ENCODE measurements around the gene RIPOR1.
A peak's percentile ranks its signal among the peaks of the same experiment; 100 is the strongest.

The RIPOR1 gene

GRCh38 chr16:67539691-67540635, 11.3 kb downstream of the RIPOR1 start:
- DNase-seq (ENCODE audit: low spot score): no peak

- no peak for DNase-seq (ENCODE audit: low spot score)
These were observed 12.1 kb downstream of the RIPOR1 start for GRCh38 chr16:67540756-67541155.

- peak; percentile 61 for DNase-seq (ENCODE audit: low spot score)
These were observed 13.0 kb downstream of the RIPOR1 start for GRCh38 chr16:67541391-67542263.

GRCh38 chr16:67542464-67542863, 13.8 kb downstream of the RIPOR1 start:
- DNase-seq (ENCODE audit: low spot score): peak; percentile 74

GRCh38 chr16:67543036-67543435, 14.4 kb downstream of the RIPOR1 start:
- no peak for DNase-seq (ENCODE audit: low spot score)

- DNase-seq (ENCODE audit: low spot score): no peak
These were observed 15.0 kb downstream of the RIPOR1 start for GRCh38 chr16:67543582-67543981.

- no peak for DNase-seq (ENCODE audit: low spot score)
These were observed 15.8 kb downstream of the RIPOR1 start for GRCh38 chr16:67544329-67544841.

GRCh38 chr16:67544844-67545664, 16.4 kb downstream of the RIPOR1 start:
- no peak for DNase-seq (ENCODE audit: low spot score)

GRCh38 chr16:67545665-67546024, 17.0 kb downstream of the RIPOR1 start:
- no peak for DNase-seq (ENCODE audit: low spot score)

GRCh38 chr16:67546091-67546501, 17.5 kb downstream of the RIPOR1 start:
- no peak for DNase-seq (ENCODE audit: low spot score)

- peak; percentile 68 for DNase-seq (ENCODE audit: low spot score)
These were observed 18.3 kb downstream of the RIPOR1 start for GRCh38 chr16:67546761-67547422.

GRCh38 chr16:67547423-67548264, 19.0 kb downstream of the RIPOR1 start:
- no peak for DNase-seq (ENCODE audit: low spot score)

- no peak for DNase-seq (ENCODE audit: low spot score)
These were observed 19.9 kb downstream of the RIPOR1 start for GRCh38 chr16:67548265-67549126.

GRCh38 chr16:67549240-67549639, 20.6 kb downstream of the RIPOR1 start:
- no peak for DNase-seq (ENCODE audit: low spot score)

GRCh38 chr16:67549936-67550335, 21.3 kb downstream of the RIPOR1 start:
- no peak for DNase-seq (ENCODE audit: low spot score)

GRCh38 chr16:67551091-67551490, 22.5 kb downstream of the RIPOR1 start:
- no peak for DNase-seq (ENCODE audit: low spot score)

- DNase-seq (ENCODE audit: low spot score): no peak
These were observed 23.3 kb downstream of the RIPOR1 start for GRCh38 chr16:67551972-67552371.

GRCh38 chr16:67552476-67552875, 23.8 kb downstream of the RIPOR1 start:
- no peak for DNase-seq (ENCODE audit: low spot score)

- DNase-seq (ENCODE audit: low spot score): peak; percentile 80
These were observed 27.2 kb downstream of the RIPOR1 start for GRCh38 chr16:67555795-67556212.
